NCI-H774 (cell line): Measurements from ENCODE around the gene PCCA.
"Not testable (repeated sequence)": the region's sequence is repeated elsewhere in the genome, so short reads cannot be mapped to it uniquely, and the experiment has no call there.

Experiments used
- DNase-seq: peaks from one replicate; lab custom pipeline; 2025; lab: John Stamatoyannopoulos, UW

PCCA gene

DNA sequence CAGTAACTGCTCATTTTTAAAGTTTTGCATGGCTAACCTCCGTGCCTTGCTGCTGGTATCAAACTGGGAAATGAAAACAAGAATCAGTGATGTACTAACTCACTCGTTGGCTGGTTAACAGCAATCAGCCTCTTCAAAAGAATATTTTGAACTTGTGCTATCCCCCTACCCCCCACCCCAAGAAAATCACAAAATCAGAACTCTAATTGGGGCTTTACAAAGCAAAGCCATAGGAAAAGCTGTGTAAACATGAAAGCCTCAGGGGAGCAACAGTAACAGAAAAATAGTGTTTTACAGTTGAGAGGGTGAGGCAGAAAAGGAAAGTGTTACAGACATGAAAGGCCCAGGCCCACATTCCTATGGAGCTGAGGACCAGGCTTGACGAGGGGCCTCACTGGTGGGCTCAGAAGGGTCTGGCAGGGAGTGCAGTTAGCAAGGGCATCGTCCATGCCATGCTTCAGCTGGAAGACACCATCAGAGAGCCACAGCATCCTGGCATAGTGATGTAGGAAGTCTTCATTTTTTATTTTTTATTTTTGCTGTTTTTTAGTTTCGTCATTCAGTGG lies 217.6 kb downstream of the PCCA start:
- no peak for DNase-seq

DNA sequence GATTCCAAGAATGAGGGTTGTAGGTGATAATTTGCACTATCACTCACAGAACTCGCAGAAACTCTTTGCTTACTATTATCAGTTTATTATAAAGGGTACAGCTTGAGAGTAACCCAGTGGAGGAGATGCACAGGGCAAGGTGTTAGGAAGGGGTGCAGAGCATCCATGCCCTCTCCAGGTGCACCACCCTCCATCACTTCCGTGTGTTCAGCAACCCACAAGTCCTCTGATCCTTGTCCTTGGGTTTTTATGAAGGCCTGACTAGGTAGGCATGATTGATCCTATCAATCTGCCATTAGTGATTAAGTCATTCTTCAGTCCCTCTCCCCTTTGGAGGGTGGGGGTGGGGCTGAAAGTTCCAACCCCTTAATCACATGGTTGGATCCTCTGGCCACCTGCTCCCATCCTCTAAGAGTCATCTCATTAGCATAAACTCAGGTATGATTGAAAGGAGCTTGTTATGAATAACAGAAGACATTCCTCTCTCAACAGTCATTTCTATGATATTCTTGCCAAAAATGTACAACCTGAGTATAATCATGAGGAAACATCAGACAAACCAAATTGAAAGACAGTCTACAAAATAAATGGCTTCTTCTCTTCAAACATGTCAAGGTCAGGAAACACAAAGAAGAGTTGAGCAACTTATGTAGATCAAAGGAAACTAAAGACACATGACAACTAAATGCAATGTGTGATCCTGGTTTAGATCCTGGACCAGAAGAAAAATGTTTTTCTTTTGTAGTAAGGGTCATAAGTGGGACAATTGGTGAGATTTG lies 225.4 kb downstream of the PCCA start:
- no peak for DNase-seq

DNA sequence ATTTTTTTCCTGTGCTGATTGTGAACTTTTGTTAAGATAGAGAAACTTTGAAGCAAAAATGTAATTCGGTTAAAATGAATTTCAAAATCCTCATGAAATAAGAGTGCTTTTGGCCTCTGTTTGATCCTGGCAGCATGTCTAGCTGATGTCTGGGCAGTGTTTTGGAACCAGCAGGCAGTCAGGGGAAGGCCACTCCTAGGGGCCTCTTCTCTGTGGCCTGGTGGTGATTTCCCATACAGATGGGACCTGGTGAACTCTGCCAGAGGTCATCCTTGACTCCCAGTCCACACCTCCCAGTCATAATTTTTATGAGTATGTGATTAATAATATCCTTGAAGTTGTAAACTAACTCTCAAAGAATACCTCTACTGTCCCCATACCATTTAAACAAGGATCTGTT lies 226.6 kb downstream of the PCCA start:
- no peak for DNase-seq

DNA sequence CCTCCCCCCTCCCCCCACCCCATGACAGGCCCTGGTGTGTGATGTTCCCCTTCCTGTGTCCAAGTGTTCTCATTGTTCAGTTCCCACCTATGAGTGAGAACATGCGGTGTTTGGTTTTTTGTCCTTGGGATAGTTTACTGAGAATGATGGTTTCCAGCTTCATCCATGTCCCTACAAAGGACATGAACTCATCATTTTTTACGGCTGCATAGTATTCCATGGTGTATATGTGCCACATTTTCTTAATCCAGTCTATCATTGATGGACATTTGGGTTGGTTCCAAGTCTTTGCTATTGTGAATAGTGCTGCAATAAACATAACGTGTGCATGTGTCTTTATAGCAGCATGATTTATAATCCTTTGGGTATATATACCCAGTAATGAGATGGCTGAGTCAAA lies 229.6 kb downstream of the PCCA start:
- not testable (repeated sequence) for DNase-seq

DNA sequence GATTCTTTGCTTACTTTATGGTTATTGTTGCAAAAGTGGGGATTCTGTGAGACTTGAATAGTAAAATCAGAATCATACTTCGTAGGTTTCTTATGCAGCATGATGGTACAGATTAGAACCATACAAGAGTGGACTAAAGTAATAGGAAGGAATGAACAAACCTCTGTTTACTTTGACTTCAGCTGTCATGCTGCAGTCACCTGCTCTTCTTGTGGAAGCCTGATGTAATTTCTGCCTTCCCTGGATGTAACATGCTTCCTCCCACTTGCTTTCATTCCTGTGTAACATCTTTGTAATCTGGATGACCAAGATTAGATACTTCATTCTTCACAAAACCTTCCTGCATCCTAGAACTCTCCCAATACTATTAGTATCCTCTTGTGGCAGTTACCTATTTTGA lies 235.0 kb downstream of the PCCA start:
- no peak for DNase-seq

DNA sequence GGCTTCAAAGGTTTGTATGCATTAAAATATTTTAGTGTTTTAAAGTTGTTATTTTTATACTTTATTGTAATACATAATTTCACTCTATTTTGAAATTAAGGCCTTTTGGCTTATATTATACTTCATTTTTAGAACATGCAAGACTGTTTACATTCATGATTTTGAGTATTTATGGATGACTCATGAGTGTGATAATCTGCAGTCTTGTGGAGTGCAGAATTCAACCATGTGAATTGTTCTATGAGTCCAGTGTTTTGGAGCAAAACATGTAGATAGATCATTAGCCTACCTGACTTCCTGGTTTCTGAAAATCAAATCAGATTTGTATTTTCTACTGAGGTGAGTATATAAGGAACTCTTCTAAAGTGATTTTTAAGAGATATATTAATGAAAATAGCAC lies 241.8 kb downstream of the PCCA start:
- no peak for DNase-seq

DNA sequence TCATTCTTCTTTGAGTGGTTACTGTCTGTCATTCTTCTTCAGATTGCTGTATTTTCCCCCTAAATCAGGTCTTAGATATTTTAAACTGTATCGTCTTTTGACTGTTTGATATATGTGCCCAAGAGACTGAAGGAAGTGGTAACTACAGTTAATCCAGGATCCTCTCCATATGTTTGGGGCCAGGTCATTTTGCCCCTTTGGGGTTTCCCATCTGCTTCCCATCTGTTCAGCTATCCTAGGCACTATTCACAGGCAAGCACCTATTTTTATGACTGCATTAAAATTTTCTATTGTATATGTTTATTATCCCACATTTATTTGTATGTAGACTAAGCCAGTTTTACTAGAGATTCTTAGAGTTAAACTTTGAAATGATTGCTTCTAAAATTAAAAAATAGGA lies 244.2 kb downstream of the PCCA start:
- no peak for DNase-seq

DNA sequence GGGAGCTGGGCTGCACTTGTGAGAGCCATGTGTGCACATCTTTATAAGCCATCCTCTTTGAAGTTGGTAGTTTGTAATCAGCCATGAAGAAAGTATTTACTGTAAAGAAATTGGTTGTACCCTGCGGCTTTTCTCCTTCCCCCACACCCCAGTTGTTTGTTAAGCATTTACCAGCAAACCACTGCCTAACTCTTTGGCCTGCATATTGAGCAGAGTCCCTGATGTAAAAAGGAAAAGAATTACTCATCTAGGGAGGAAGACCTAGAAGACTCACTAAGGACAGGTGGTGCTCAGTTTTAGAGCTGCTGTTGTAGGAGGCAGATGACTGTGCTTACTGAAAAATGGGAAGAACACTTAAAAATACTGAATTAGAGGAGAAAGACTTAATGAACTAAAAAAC lies 245.3 kb downstream of the PCCA start:
- DNase-seq = no peak

DNA sequence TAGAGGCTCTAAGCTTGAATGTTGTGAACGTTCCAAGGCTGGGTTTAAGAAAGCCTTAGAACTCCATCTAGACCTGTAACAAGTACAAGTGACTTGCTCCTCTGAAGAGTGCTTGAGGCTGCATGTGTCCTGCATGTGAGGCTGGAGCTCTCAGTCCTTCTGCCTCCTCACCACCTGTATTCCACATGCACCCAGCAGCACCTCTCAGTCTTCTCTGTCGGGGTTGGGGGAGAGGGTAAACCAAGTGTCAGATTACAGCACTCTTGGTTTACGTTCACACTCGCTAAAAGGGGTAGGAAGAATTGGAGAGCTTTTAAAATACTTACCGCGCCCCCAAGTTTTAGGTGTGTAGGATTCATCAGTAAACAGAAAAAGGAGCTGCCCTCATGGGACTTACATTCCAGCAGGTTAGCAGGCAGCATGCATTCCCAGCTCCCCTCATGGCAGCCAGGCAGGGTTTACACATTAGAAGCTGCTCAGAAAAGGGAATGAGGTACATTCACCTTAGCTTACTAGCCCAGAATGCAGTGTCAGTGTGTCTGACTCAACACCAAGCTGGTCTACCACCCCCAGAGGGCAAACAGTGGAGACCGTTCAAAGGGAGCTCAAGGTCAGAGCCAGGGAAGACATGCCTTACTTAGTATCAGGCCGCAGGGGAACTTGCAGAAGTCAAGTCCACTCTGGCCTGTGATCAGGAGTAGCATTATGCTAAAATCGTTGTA lies 248.1 kb downstream of the PCCA start:
- no peak for DNase-seq

DNA sequence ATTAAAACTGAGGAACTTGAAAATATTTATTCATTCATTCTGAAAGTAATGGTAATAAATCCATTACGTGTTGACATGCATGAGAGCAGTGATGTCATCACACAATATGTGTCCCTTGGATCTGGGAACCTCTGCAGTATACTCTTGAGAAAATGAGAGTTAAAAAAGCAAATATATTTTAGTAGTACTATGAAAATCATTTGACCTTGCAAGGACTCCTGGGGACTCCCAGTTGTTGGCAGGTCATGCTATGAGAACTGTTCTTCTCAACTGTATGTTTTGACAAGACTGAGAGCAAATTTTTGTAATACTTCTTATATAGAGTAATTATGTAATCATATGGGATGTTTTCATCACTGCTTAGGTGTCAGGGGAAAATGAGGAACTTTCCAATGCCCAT lies 249.4 kb downstream of the PCCA start:
- DNase-seq = no peak

DNA sequence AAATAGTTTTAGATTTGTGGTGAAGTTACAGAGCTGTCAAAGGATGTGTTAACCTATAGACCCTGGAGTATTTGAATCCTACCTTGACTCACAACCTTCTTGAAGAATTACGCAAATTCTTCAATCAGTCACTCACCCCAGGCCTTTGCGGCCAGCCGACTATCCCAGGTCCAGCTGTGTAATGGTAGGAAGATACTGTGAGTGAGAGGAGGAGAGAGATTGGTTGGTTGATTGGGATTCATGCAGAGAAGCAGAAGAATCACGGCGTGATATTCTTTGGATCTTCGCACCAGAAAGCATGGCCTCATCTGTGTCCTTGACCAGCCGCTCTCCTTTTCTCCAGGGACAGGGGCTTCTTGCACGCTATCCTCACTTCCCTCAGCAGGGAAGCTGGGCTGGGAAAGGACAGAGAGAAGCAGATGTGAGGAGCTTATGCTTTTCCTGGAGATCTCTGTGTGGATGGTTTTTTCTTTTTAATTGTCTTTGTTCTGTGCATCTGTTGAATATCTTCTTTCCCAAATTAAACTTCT lies 250.6 kb downstream of the PCCA start:
- no peak for DNase-seq

DNA sequence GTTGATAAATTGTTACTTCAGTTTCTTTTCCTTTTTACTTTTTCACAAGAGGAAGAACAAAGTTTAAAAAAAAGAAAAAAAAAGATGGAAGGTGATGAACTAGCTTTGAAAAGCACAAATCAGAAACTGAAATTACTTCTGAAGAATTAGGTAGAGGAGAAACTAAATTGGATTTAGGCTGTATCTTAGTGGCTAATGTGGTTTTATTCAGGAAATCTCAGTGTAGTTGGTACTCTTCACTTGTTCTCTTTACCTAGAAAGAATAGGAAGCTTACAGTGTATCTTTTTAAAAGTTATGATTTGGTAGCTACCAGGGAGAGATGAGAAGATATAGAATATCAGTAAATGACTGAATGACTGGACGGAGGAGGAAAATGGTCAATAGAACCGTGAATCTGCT lies 252.0 kb downstream of the PCCA start:
- DNase-seq = no peak

DNA sequence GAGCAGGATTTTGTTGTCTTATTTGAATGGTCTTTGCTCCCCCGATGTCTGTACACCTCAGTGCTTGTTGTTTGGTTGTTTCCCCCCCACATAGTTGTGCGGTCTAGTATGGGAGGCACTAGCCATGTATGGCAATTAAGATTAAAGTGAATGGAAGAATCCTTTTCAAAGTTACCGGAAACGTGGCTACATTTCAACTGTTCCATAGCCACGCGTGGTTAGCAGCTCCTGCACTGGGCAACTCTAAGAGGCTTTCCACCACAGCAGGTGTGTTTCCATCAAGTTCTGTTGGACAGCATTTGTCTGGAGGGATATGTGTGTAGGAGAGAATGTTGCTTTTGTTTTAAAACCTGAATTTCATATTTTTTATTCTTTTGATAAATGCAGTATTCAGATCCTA lies 252.4 kb downstream of the PCCA start:
- DNase-seq = no peak

DNA sequence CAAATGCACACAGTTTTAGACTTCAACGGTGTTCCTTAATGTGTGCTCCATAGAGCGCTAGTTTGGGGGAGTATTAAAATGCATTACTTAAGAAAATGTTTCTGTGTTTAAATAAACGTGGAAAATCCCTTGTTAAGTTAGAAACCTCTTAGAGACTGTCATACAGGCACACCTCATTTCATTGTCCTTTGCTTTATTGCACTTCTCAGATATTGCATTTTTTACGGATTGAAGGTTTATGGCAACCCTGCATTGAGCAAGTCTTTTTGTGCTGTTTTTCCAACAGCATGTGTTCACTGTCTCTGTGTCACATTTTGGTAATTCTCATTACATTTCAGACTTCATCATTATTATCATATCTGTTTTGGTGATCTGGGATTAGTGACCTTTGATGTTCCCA lies 255.7 kb downstream of the PCCA start:
- no peak for DNase-seq

DNA sequence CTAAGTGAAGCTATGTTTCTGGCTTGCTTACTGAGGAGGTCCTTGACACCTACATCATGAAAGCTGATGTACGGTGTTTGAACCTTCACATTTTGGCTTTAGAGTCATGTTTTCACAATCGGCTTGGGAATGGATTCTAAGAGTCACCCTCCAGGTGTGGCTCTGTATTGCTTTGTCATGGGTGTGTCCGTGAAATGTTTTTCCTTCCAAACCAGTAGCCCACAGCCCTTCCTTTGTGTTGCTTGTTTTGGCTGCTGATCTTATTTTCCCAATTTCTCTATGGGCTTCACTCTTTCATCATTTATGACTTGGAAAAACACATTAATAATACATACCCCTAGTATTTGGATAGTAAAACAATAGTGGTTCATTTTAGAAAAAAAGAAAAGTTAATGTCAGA lies 259.1 kb downstream of the PCCA start:
- DNase-seq = peak; percentile 2

DNA sequence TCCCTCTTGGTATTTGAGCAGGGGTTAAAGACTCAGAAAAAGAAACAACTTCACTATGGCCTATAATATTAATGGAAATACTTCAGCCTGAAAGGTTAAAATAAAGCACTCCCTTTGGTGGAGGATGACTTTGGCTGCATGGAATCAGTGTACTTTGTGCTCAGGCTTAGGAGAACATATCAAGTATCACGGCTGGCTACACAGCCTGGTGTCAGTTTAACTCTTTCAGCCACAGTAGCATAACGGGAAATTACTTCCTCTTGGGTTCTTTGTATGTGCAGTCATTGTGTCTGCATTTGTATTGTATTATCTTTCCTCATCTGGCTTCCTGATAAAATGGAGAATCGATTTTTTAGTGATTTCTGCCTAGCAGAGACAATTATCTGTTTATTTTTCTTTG lies 260.7 kb downstream of the PCCA start:
- no peak for DNase-seq

DNA sequence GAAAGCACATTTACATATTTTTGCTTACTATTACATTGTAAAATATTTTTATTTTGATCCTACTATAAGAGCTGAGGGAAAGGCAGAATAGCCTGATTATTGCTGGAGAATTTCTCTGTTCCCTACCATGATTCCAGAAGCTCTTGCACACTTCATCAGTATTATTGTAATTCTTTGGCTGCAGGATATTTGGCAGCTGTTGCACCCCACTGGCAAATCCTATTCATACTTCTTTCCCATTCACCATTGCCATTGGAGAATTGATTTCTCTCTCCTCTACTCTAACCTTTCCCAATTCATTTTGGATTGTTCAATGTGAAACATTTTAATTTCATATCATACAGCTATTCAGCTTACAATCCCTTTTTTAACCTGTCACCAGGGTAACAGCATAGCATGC lies 261.7 kb downstream of the PCCA start:
- no peak for DNase-seq

DNA sequence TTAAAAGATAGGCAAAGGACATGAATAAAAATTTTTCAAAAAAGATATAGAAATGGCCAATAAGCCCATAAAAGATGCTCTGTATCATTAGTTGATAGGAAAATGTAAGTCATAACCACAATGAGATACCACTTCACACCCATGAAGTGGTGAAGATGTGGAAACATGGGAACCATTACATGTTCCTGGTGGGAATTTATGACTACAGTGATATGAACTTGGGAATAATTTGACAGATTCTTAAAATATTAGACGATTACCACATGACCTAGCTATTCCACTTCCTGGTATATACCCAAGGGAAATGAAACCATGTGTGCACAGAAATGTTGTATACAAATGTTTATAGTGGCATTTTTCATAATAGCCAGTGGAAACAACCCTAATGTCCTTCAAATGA lies 267.5 kb downstream of the PCCA start:
- no peak for DNase-seq

DNA sequence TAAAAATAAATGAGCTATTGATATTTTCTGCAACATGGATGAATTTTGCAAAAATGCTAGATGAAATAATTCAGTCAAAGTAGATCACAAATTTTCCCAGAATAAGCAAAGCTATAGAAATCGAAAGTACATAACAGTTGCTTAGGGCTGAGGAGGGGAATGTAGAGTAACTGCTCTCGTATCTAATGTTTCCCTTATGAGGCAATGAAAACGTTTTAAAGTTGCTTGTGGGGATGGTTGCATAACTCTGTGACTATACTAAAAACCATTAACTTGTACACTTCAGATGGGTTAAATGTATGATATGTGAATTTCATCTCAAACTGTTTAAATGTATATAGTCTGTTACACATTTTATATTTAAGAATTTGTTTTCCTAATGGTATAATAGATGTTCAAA lies 268.0 kb downstream of the PCCA start:
- DNase-seq = no peak

DNA sequence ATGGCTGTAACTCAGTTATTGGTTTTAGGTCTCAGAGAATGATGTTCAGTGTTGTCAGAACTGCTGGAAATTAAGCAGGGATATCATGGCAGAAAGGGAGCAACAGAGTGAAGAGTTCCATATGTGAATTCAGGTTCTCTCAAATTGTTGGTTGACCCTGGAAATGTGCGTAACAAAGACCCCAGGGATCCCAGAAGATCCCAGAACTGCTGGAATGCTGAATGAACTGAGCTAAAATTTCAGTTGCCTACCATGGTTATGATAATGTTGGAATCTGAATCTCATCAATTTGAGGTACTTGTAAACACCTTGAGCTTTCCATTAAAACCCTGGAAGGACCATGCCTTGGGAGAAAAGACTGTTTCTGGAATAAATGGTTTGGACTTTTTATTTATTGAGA lies 268.9 kb downstream of the PCCA start:
- DNase-seq = no peak

DNA sequence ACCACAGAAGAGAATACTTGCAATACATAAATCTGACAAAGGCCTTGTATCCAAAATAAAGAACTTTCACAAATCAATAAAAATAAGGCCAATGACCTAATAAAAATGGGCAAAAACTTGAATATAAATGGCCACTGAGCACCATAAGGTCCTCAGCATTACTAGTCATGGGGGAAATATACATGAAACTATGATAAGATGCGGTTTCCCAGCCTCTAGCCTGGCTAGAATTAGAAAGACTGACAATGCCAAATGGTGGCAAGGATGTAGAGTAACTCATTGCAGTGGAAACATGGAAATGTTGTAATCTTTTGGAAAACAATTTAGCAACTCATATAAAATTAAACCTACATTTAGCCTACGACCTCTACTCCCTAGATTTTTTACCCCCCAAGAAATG lies 272.6 kb downstream of the PCCA start:
- no peak for DNase-seq

DNA sequence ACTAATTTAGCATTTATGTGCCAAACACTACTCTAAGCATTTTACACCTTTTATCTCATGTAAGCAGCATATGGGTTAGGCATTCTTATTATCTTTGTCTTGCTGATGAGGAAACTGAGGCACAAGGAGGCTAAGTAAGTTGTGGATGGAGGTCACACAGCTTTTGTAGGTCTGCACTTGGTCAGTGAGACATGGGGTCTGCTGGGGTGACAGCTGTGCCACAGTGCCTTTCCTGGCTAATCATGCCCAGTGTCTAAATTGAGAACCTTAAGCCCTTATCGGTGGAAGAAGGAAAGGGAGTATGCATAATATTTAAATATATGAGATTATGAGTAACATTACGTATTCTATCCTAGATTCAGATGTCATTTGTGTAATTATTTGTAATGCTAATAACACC lies 273.5 kb downstream of the PCCA start:
- no peak for DNase-seq

DNA sequence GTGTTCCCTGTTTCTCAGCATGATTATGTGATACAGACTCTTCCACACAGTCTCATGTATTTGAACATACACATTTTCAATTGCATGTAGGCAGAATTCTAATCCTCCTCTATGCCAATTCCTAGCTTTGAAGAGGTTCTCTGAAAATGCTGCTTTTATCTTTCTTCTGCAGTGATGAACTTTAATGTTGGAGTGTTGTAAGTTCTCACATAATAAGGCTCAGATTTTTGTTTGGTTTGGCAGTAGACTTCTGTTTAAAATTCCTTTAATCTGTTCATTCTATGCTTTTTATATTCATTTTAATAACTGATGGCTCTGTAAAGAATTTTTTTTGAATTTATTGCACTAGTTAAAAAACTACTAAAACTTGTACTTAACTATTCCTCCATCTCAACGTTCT lies 273.9 kb downstream of the PCCA start:
- DNase-seq = no peak
